Activated T-cell treated with anti-CD3 and anti-CD28 coated beads, Interleukin-2, amount 50 U/mL, for 24 hours (primary cell): Measurements from ENCODE around the gene SLCO4A1.

ENCODE experiments used
- DNase-seq: peaks from one replicate; pipeline ENCODE4 v3.0.0-alpha.2; 2020
- H3K27ac Mint-ChIP-seq: 2 replicates; pipeline ENCODE4 v1.8.0; 2020; ENCODE audit warnings: mild to moderate bottlenecking, mixed read lengths
- H3K27me3 Mint-ChIP-seq: 2 replicates; pipeline ENCODE4 v1.8.0; 2020; ENCODE audit warnings: mixed read lengths
- H3K36me3 Mint-ChIP-seq: 2 replicates; pipeline ENCODE4 v1.8.0; 2020; ENCODE audit warnings: low read depth, mixed read lengths
- H3K4me1 Mint-ChIP-seq: 2 replicates; pipeline ENCODE4 v1.8.0; 2020; ENCODE audit warnings: low read depth, mixed read lengths
- H3K4me3 Mint-ChIP-seq: 2 replicates; pipeline ENCODE4 v1.8.0; 2020; ENCODE audit warnings: mild to moderate bottlenecking, moderate library complexity, mixed read lengths
- H3K9me3 Mint-ChIP-seq: 2 replicates; pipeline ENCODE4 v1.8.0; 2020; ENCODE audit warnings: mixed read lengths

Gene SLCO4A1

GRCh38 chr20:62712606-62713005, 70.3 kb downstream of the SLCO4A1 start:
- Mint-ChIP-seq H3K27me3 (peaks cover 24% of the 10 kb centered on the region), H3K4me1 (peaks cover 28% of the 10 kb centered on the region), H3K36me3 (no peaks in the 10 kb centered on the region), H3K27ac (no peak overlapping the region), H3K9me3 (no peaks in the 10 kb centered on the region), H3K4me3 (no peak overlapping the region)
- no peak for DNase-seq

GRCh38 chr20:62714006-62714405, 71.7 kb downstream of the SLCO4A1 start:
- H3K36me3 Mint-ChIP-seq: no peaks in the 10 kb centered on the region
- H3K4me1 Mint-ChIP-seq: peaks cover 25% of the 10 kb centered on the region
- H3K4me3 Mint-ChIP-seq: no peak overlapping the region
- no peak overlapping the region for H3K27ac Mint-ChIP-seq
- H3K9me3 Mint-ChIP-seq: no peaks in the 10 kb centered on the region
- H3K27me3 Mint-ChIP-seq: peaks cover 17% of the 10 kb centered on the region
- no peak for DNase-seq

- peaks cover 11% of the 10 kb centered on the region for H3K27me3 Mint-ChIP-seq
- H3K4me1 Mint-ChIP-seq: peaks cover 25% of the 10 kb centered on the region
- H3K9me3 Mint-ChIP-seq: peaks cover 4% of the 10 kb centered on the region
- DNase-seq: no peak
- H3K27ac Mint-ChIP-seq: no peak overlapping the region
- no peaks in the 10 kb centered on the region for H3K36me3 Mint-ChIP-seq
- no peak overlapping the region for H3K4me3 Mint-ChIP-seq
Measured at GRCh38 chr20:62714799-62715198, 72.5 kb downstream of the SLCO4A1 start.

GRCh38 chr20:62715201-62715600, 72.9 kb downstream of the SLCO4A1 start:
- H3K27me3 Mint-ChIP-seq: peaks cover 6% of the 10 kb centered on the region
- no peak overlapping the region for H3K27ac Mint-ChIP-seq
- H3K9me3 Mint-ChIP-seq: peaks cover 4% of the 10 kb centered on the region
- H3K36me3 Mint-ChIP-seq: no peaks in the 10 kb centered on the region
- no peak for DNase-seq
- H3K4me3 Mint-ChIP-seq: no peak overlapping the region
- peaks cover 24% of the 10 kb centered on the region for H3K4me1 Mint-ChIP-seq

- Mint-ChIP-seq H3K36me3 (peaks cover under 1% of the 10 kb centered on the region), H3K9me3 (peaks cover 10% of the 10 kb centered on the region), H3K27ac (peak overlapping the region; percentile 67), H3K4me3 (no peak overlapping the region), H3K27me3 (peaks cover 2% of the 10 kb centered on the region), H3K4me1 (peaks cover 24% of the 10 kb centered on the region)
- peak; percentile 55 for DNase-seq
Measured at GRCh38 chr20:62716198-62716940, 74.1 kb downstream of the SLCO4A1 start.

- H3K27ac Mint-ChIP-seq: no peak overlapping the region
Measured at GRCh38 chr20:62716941-62717310, 74.6 kb downstream of the SLCO4A1 start.

GRCh38 chr20:62717933-62718332, 75.6 kb downstream of the SLCO4A1 start:
- Mint-ChIP-seq H3K27ac (no peak overlapping the region), H3K4me3 (no peak overlapping the region), H3K9me3 (peaks cover 15% of the 10 kb centered on the region), H3K27me3 (no peaks in the 10 kb centered on the region), H3K4me1 (peaks cover 34% of the 10 kb centered on the region), H3K36me3 (peaks cover 1% of the 10 kb centered on the region)
- DNase-seq: no peak

More at GRCh38 chr20:62716941-62717310, 74.6 kb downstream of the SLCO4A1 start:
- H3K27me3 Mint-ChIP-seq: no peaks in the 10 kb centered on the region
- H3K9me3 Mint-ChIP-seq: peaks cover 15% of the 10 kb centered on the region
- peaks cover 1% of the 10 kb centered on the region for H3K36me3 Mint-ChIP-seq
- DNase-seq: no peak
- no peak overlapping the region for H3K4me3 Mint-ChIP-seq
- H3K4me1 Mint-ChIP-seq: peaks cover 30% of the 10 kb centered on the region

GRCh38 chr20:62718546-62718945, 76.2 kb downstream of the SLCO4A1 start:
- Mint-ChIP-seq H3K36me3 (peaks cover 1% of the 10 kb centered on the region), H3K27me3 (no peaks in the 10 kb centered on the region), H3K4me1 (peaks cover 34% of the 10 kb centered on the region), H3K4me3 (no peak overlapping the region), H3K9me3 (peaks cover 15% of the 10 kb centered on the region), H3K27ac (no peak overlapping the region)
- no peak for DNase-seq

GRCh38 chr20:62719250-62719935, 77.1 kb downstream of the SLCO4A1 start:
- H3K4me1 Mint-ChIP-seq: peaks cover 34% of the 10 kb centered on the region
- H3K9me3 Mint-ChIP-seq: peaks cover 15% of the 10 kb centered on the region
- H3K36me3 Mint-ChIP-seq: peaks cover 1% of the 10 kb centered on the region
- no peaks in the 10 kb centered on the region for H3K27me3 Mint-ChIP-seq
- H3K27ac Mint-ChIP-seq: no peak overlapping the region
- DNase-seq: no peak
- no peak overlapping the region for H3K4me3 Mint-ChIP-seq
